Muscle layer of duodenum (tissue), 2 donors: ENCODE data around the gene BAG2.

Experiments used
- H3K27ac ChIP-seq: one replicate; pipeline ENCODE4 v1.7.0; 2013; ENCODE audit warnings: mild to moderate bottlenecking, low read length
- H3K27me3 ChIP-seq: one replicate; pipeline ENCODE4 v1.7.0; 2013; ENCODE audit warnings: low read depth, mild to moderate bottlenecking, control low read depth, low read length
- H3K36me3 ChIP-seq, 2 donors: one replicate each; pipeline ENCODE4 v1.7.0; 2013; ENCODE audit warnings: low read length in 2 of 2, control low read depth in 1 of 2, mild to moderate bottlenecking in 1 of 2; ENCODE audit not compliant: insufficient read depth in 2 of 2, control insufficient read depth in 1 of 2
- H3K4me1 ChIP-seq, 2 donors: one replicate each; pipeline ENCODE4 v1.7.0; 2013; ENCODE audit warnings: low read length in 2 of 2, mild to moderate bottlenecking in 2 of 2, control low read depth in 1 of 2, moderate library complexity in 1 of 2; ENCODE audit not compliant: insufficient read depth in 2 of 2, control insufficient read depth in 1 of 2
- H3K4me3 ChIP-seq, 2 donors: one replicate each; pipeline ENCODE4 v1.7.0; 2013; ENCODE audit warnings: low read length in 2 of 2, low read depth in 1 of 2, mild to moderate bottlenecking in 1 of 2
- H3K9me3 ChIP-seq, 2 donors: one replicate each; pipeline ENCODE4 v1.7.0; 2013; ENCODE audit warnings: low read length in 2 of 2, control low read depth in 1 of 2, mild to moderate bottlenecking in 1 of 2; ENCODE audit not compliant: control insufficient read depth in 1 of 2
- donor health status: healthy.

The BAG2 gene

GRCh38 chr6:57224769-57225515 lies 52.8 kb downstream of the BAG2 start:
- Histone ChIP-seq H3K27me3 (no peaks in the 10 kb centered on the region), H3K9me3 (no peaks in the 10 kb centered on the region), H3K4me1 (peaks cover 0 to 13% of the 10 kb centered on the region in 2 donors), H3K4me3 (no peak overlapping the region), H3K27ac (no peak overlapping the region), H3K36me3 (peaks cover 0 to 4% of the 10 kb centered on the region in 2 donors)

GRCh38 chr6:57226221-57226620 lies 54.1 kb downstream of the BAG2 start:
- Histone ChIP-seq H3K36me3 (peaks cover 0 to 4% of the 10 kb centered on the region in 2 donors), H3K4me3 (no peak overlapping the region), H3K27ac (no peak overlapping the region), H3K9me3 (no peaks in the 10 kb centered on the region), H3K27me3 (no peaks in the 10 kb centered on the region), H3K4me1 (peaks cover 0 to 5% of the 10 kb centered on the region in 2 donors)
